Stimulated activated CD4-positive, alpha-beta T cell treated with anti-CD3 and anti-CD28 coated beads, TNF-alpha, amount 100 ng/mL, for 24 hours (primary cell): ENCODE results near the gene MAP1B.
"Not testable (repeated sequence)": the region's sequence is repeated elsewhere in the genome, so short reads cannot be mapped to it uniquely, and the experiment has no call there.

Source experiments
- DNase-seq, 3 experiments: peaks; one replicate each; pipeline ENCODE4 v3.0.0-alpha.2; 2020; ENCODE audit warnings: low read depth in 3 of 3

The MAP1B gene

GRCh38 chr5:72107131-72107900, at the start of gene MAP1B:
Gene MAP1B, plus strand, starts transcription at chr5:72107475. Its CDS starts 57 bp downstream, at chr5:72107532.
- DNase-seq: no peak

- DNase-seq: no peak
These were observed 49.5 kb upstream of the MAP1B start for GRCh38 chr5:72057816-72058215.

- no peak for DNase-seq
These were observed 44.0 kb upstream of the MAP1B start for GRCh38 chr5:72063219-72063819.

- no peak for DNase-seq
These were observed 42.3 kb upstream of the MAP1B start for GRCh38 chr5:72064801-72065570.

- DNase-seq: no peak
These were observed 41.5 kb upstream of the MAP1B start for GRCh38 chr5:72065751-72066255.

GRCh38 chr5:72066705-72067107, 40.6 kb upstream of the MAP1B start:
- DNase-seq: no peak

- no peak for DNase-seq
These were observed 39.4 kb upstream of the MAP1B start for GRCh38 chr5:72067682-72068470.

GRCh38 chr5:72070529-72070928, 36.7 kb upstream of the MAP1B start:
- DNase-seq: no peak

- no peak for DNase-seq
These were observed 35.4 kb upstream of the MAP1B start for GRCh38 chr5:72071906-72072305.

GRCh38 chr5:72074251-72074650, 33.0 kb upstream of the MAP1B start:
- no peak for DNase-seq

GRCh38 chr5:72075461-72075860, 31.8 kb upstream of the MAP1B start:
- no peak for DNase-seq

- DNase-seq: no peak
These were observed 30.5 kb upstream of the MAP1B start for GRCh38 chr5:72076621-72077300.

GRCh38 chr5:72077390-72077789, 29.9 kb upstream of the MAP1B start:
- no peak for DNase-seq

- no peak for DNase-seq
These were observed 28.0 kb upstream of the MAP1B start for GRCh38 chr5:72079288-72079687.

GRCh38 chr5:72082048-72082447, 25.2 kb upstream of the MAP1B start:
- no peak for DNase-seq

- no peak for DNase-seq
These were observed 22.4 kb upstream of the MAP1B start for GRCh38 chr5:72084876-72085275.

- no peak for DNase-seq
These were observed 22.0 kb upstream of the MAP1B start for GRCh38 chr5:72085319-72085718.

- not testable (repeated sequence) for DNase-seq
These were observed 17.6 kb upstream of the MAP1B start for GRCh38 chr5:72089713-72090112.

GRCh38 chr5:72092074-72092473, 15.2 kb upstream of the MAP1B start:
- DNase-seq: no peak

GRCh38 chr5:72093217-72093616, 14.1 kb upstream of the MAP1B start:
- DNase-seq: no peak

- DNase-seq: no peak
These were observed 13.5 kb upstream of the MAP1B start for GRCh38 chr5:72093824-72094223.
